Middle frontal gyrus (tissue), 1 donor: ENCODE measurements around the gene MSRB3.

Source experiments
- DNase-seq: peaks from one replicate; pipeline ENCODE4 v3.0.0-alpha.2; 2015; ENCODE audit warnings: low spot score; ENCODE audit errors: extremely low spot score

MSRB3 gene

DNA sequence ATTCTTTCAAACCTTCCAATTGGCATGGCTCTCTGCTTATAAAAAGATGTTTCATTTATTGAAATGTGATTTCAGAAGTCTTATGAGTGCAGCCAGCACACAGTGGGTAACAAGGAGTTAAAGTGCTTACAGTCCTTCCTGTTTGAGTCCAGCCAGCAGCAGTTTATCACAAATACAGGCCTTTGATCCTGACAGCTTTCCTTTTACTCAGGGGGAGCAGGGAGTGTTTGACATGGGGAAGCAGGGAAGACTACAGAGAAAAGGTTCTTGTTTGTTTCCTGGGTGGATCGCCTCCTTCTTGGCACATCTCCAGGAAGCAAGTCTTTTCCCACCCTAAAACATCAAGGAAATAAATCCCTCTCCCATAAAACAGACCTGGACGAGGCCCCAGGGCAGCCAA lies 216.1 kb downstream of the MSRB3 start:
- no peak for DNase-seq

GRCh38 chr12:65495233-65495632 lies 216.8 kb downstream of the MSRB3 start:
- no peak for DNase-seq

GRCh38 chr12:65496617-65497016 lies 218.1 kb downstream of the MSRB3 start:
- DNase-seq: no peak

GRCh38 chr12:65497660-65498059 lies 219.2 kb downstream of the MSRB3 start:
- no peak for DNase-seq

DNA sequence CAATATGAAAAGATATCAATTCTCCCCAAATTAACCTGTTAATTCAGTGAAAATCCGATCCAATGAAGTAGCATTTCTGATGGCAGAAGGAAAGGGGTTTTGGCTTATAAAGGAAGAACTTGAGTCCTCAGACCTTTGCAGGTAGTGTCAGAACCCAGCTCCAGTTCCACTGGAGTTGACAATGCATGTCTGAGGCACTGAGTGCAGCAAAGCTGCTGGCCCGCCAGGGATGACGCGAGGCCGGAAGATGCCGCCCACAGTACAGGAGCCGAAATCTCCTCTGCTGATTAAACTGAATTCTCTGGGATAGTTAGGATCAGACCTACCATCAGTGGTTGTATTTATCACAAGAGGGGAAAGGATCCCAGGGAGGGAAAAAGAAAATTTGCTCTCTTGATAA lies 220.7 kb downstream of the MSRB3 start:
- no peak for DNase-seq

DNA sequence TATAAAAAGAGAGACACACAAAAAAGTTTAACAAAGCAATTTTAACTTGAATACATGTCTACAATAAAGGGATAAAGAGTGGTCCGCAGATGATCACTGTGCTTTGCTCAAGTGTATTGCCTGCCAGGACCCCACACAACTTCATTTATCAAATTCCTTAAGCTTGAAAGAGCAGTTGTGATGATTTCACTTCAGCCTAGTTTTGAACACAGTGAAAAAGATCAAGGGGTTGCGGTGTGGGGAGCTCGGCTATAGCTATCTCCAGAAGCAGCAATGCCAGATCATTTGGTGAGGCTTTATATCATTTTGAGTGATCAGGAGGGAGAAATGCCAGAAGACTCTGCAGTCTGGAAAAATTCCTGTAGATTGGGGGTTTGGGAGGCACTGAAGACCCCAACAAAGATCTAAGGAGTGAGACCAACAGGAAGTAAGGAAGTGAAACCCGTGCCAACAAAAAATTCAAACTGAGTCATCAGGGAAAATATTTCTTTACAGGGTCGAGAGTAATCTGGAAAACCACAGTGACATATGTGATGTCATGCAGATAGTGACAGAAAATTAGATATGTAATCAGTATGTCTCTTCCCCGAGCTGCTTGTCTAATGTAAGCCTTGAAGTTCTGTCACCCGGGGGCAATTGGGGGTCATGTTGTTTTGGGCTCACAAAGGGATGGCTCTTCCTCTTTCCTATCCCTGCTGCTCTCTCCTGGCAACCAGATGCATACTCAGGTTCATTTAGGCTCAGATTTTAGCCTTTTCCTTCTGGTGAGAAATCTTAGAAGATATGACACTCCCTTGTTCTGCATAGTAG lies 221.8 kb downstream of the MSRB3 start:
- no peak for DNase-seq

GRCh38 chr12:65501093-65501621 lies 222.7 kb downstream of the MSRB3 start:
- DNase-seq: no peak

GRCh38 chr12:65501935-65502334 lies 223.5 kb downstream of the MSRB3 start:
- no peak for DNase-seq

GRCh38 chr12:65504417-65504816 lies 225.9 kb downstream of the MSRB3 start:
- DNase-seq: no peak

DNA sequence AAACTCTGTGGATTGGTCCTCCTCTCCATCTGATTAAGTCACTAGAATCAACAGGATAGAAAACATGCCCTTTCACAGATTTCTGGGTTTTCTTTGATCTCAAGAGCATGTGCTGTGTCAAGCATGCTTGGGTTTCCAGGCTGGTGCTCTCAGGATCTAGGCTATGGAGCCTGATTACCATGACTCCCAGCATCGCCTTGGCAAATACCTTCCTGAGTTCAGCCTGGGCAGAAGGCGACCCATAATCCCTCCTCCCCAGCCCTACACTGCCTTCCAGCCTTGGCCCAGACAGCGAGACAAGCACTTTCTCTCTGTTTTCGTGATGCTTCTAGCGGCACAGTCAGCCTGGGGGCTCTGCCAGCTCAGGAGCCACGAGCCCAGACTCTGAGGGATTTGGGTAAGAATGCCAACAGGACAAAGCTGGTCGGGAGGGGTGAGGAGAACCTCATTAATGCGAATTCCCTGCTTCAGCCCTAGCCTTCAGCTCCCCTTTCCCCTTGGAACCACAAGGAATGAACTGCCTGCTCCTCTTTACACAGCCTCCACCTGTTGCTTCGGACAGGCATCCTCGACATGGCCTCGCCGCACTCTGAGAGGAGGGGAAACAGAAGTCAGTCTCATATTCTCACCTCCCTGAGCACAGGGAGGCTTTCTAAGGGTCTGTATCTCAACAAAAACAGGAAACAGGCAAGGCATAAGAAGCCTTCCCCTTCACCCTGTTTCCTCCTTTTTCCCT lies 227.1 kb downstream of the MSRB3 start:
- DNase-seq: no peak

DNA sequence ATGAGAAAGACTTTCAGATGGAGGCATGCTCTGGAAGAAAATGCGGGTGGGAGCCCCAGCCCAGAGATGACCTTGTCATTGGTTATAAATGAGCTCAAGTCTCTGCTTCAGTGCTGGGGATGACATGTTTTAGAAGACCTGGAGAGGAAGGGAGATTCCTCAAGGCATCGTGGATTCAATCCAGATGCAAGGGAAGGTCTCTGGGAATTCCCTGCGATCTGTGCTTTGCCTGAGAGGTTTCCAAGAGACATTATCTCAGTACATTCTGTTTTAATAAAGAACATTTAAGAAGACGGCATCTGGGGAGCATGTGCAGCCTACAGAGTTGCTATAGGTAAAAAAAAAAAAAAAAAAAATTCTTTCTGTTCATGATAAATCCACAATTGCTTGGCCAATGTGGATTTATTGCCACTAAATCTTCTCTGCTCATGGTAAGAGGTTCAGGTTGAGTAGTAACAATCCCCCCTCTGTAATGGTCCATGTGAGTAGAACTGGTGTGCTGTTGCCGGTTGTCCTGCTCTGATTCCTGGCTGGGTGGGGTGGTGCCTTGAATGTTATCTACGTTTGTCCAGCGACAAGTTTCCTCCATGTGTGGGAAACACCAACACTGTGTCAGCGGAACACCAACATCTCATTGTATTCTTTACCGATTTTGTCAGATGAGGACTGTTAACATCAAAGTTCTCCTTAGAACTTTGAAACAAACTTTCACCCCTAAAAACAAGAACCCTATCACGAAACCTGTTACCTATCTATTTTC lies 230.0 kb downstream of the MSRB3 start:
- DNase-seq: no peak

- DNase-seq: no peak
These were observed 231.5 kb downstream of the MSRB3 start for GRCh38 chr12:65510007-65510406.

DNA sequence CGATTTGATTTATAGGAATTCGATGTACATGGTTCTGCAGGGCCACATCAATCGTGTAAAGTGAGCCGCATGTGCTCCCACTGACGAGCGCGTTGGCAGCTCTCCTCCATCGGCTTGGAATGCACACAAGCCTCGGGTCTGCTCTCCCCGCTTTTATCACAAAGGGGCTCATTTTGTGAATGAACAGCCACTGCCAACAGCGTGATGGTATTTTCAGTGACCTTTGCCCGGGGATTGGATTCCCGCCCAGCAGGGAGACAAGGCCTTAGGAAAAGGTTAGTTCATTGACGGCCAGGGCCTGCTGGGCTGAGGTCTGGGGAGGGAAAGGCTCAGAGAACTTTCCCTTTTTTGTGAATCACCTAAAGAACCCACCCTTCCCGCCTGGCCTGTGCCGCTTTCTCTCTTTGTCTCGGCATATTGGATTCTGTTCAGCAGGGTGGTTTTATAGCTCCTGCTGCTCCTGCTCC lies 232.1 kb downstream of the MSRB3 start:
- DNase-seq: peak; percentile 13

DNA sequence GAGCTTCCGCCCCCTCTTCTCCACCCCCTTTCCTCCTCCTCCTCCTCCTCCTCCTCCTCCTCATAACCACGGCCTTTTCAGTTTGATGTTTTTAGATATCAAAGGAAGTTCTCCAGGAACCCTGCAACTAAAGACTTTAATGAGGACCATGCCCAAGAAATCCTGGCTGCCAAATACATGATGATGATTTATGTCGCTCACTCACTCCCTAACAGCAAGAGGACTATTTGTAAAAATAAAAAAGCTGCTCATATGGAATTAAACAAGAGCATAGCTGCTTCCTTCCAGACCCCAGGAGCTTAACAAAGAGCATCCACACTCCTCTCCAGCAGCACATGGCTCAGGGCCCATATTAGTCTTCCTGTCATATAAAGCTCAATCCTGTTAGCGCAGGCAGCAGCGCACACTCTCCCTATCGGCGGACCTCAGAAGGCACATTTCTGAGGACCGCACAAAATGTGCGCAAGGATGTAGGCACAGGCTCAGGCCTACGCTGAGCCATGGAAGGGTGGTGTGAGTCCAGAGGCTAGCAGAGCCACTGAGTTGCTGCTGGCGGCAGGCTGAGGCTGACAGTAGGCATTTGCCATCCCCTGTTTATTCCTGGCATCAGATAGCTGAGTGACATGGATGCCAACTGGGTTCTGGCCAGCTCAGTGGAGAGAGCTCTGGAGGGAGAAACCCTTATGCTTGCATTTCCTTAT lies 232.8 kb downstream of the MSRB3 start:
- peak; percentile 18 for DNase-seq

DNA sequence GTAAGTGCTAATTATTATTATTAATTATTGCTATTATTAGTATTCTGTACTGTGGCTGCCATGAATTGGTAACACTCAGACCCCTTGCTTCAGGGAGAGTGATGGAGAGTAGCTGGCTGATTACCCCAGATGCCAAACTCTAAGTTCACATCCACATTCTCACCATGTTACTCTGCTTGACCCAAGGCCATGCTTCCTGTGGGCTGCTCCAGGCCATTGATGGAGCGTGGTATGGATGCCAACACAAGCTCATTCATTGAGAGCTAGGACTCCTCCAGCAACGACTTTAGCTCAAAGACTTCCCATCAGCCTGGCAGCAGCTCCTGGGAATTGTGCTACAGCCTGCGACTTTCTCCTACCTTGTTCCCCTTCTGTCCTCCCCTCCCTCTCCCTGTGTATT lies 233.4 kb downstream of the MSRB3 start:
- no peak for DNase-seq
